WTC11 (cell line): ENCODE results near the gene OSR1. TPM values are rescaled to one million over a fixed set of nuclear protein-coding genes. Genes with fewer than 3 reads are reported as not detected.

ENCODE experiments used
- ATAC-seq: fragments of 200-7000 bp; cut with Tn5 transposase; 2 replicates; pipeline ENCODE4 v1.10.0; 2021; ENCODE audit warnings: mild to moderate bottlenecking, moderate library complexity
- CTCF ChIA-PET: fragments of 300-600 bp; sonication (Branson Sonifier 250); formaldehyde crosslinking; loops from one replicate; lab custom pipeline; 2021; ENCODE audit warnings: antibody characterized with exemption; lab: Charles Lee
- POLR2A ChIA-PET: fragments of 350-600 bp; sonication (Branson Sonifier 250); formaldehyde crosslinking; loops from one replicate; lab custom pipeline; 2021; ENCODE audit warnings: antibody characterized with exemption; lab: Charles Lee
- DNase-seq: peaks from one replicate; pipeline ENCODE4 v3.0.0; 2021; ENCODE audit warnings: low spot score
- H3K27ac Mint-ChIP-seq: 2 replicates; pipeline ENCODE4 v1.8.0; 2021; ENCODE audit warnings: mixed read lengths
- H3K27me3 Mint-ChIP-seq: 2 replicates; pipeline ENCODE4 v1.8.0; 2021; ENCODE audit warnings: low read depth, mild to moderate bottlenecking, moderate library complexity, mixed read lengths
- H3K36me3 Mint-ChIP-seq: 2 replicates; pipeline ENCODE4 v1.8.0; 2021; ENCODE audit warnings: mixed read lengths
- H3K4me1 Mint-ChIP-seq: 2 replicates; pipeline ENCODE4 v1.8.0; 2022; ENCODE audit warnings: mixed read lengths
- H3K4me3 Mint-ChIP-seq: 2 replicates; pipeline ENCODE4 v1.8.0; 2021; ENCODE audit warnings: mild to moderate bottlenecking, moderate library complexity, mixed read lengths
- H3K9me3 Mint-ChIP-seq: 2 replicates; pipeline ENCODE4 v1.8.0; 2021; ENCODE audit warnings: mixed read lengths
- ARID4B ChIP-seq: sonication (generic); formaldehyde crosslinking; IDR thresholded peaks from 2 replicates; pipeline ENCODE4 v1.8.0; 2023; ENCODE audit warnings: missing genetic modification reagents, mild to moderate bottlenecking, borderline replicate concordance
- CDX4 ChIP-seq: fragments of 250-450 bp; sonication (Bioruptor Pico); IDR thresholded peaks from 2 replicates; pipeline ENCODE4 v1.9.0; 2021; ENCODE audit warnings: moderate library complexity, mild to moderate bottlenecking, inconsistent platforms, borderline replicate concordance
- CREB1 ChIP-seq: sonication (generic); formaldehyde crosslinking; IDR thresholded peaks from 2 replicates; pipeline ENCODE4 v1.8.0; 2023; ENCODE audit warnings: mild to moderate bottlenecking, missing genetic modification reagents
- CTCF ChIP-seq: fragments of 200-600 bp; IDR thresholded peaks from 2 replicates; pipeline ENCODE4 v1.8.0; 2022; ENCODE audit warnings: antibody characterized with exemption
- GRHL2 ChIP-seq: fragments of 250-450 bp; sonication (Bioruptor Pico); IDR thresholded peaks from 2 replicates; pipeline ENCODE4 v1.8.0; 2022; ENCODE audit warnings: mild to moderate bottlenecking, moderate library complexity; ENCODE audit not compliant: insufficient replicate concordance, severe bottlenecking
- GTF2I ChIP-seq: fragments of 250-450 bp; sonication (Bioruptor Pico); conservative IDR thresholded peaks from 2 replicates; pipeline ENCODE4 v1.4.0; 2021; ENCODE audit warnings: mild to moderate bottlenecking
- IRF1 ChIP-seq: sonication (generic); formaldehyde crosslinking; IDR thresholded peaks from 2 replicates; pipeline ENCODE4 v1.8.0; 2023; ENCODE audit warnings: missing genetic modification reagents
- MLX ChIP-seq: sonication (generic); formaldehyde crosslinking; IDR thresholded peaks from 2 replicates; pipeline ENCODE4 v1.8.1; 2023; ENCODE audit warnings: mild to moderate bottlenecking, missing genetic modification reagents, moderate library complexity
- NFYB ChIP-seq: sonication (generic); formaldehyde crosslinking; conservative IDR thresholded peaks from 2 replicates; pipeline ENCODE4 v1.8.0; 2022; ENCODE audit warnings: low read depth, missing genetic modification reagents
- PRRX2 ChIP-seq: fragments of 250-450 bp; sonication (Bioruptor Pico); IDR thresholded peaks from 2 replicates; pipeline ENCODE4 v1.8.0; 2021; ENCODE audit warnings: mild to moderate bottlenecking
- SMAD4 ChIP-seq: sonication (generic); formaldehyde crosslinking; IDR thresholded peaks from 2 replicates; pipeline ENCODE4 v1.8.0; 2022; ENCODE audit warnings: mild to moderate bottlenecking, missing genetic modification reagents
- SOX15 ChIP-seq: fragments of 250-450 bp; sonication (Bioruptor Pico); IDR thresholded peaks from 2 replicates; pipeline ENCODE4 v1.9.0; 2021; ENCODE audit warnings: mild to moderate bottlenecking
- TEAD4 ChIP-seq: sonication (generic); formaldehyde crosslinking; IDR thresholded peaks from 2 replicates; pipeline ENCODE4 v1.8.0; 2022; ENCODE audit warnings: mild to moderate bottlenecking, missing genetic modification reagents
- ZBTB43 ChIP-seq: sonication (generic); formaldehyde crosslinking; IDR thresholded peaks from 2 replicates; pipeline ENCODE4 v1.8.1; 2023; ENCODE audit warnings: mild to moderate bottlenecking, missing genetic modification reagents
- ZNF138 ChIP-seq: sonication (generic); formaldehyde crosslinking; conservative IDR thresholded peaks from 2 replicates; pipeline ENCODE4 v1.8.1; 2022; ENCODE audit warnings: mild to moderate bottlenecking, moderate library complexity, missing genetic modification reagents
- total RNA-seq: library from RNA; stranded (reverse); gene quantifications from 3 replicates; pipeline ENCODE4 v1.2.3, GENCODE V29; 2021
- TF ChIP-seq, protein P1 (sequence below): sonication (generic); formaldehyde crosslinking; IDR thresholded peaks from 2 replicates; pipeline ENCODE4 v1.8.0; 2022; ENCODE audit warnings: mild to moderate bottlenecking, missing genetic modification reagents
- TF ChIP-seq, protein P2 (sequence below): sonication (generic); formaldehyde crosslinking; IDR thresholded peaks from 2 replicates; pipeline ENCODE4 v1.8.1; 2022; ENCODE audit warnings: mild to moderate bottlenecking, missing genetic modification reagents, moderate library complexity, borderline replicate concordance
- TF ChIP-seq, protein P3 (sequence below): sonication (generic); formaldehyde crosslinking; IDR thresholded peaks from 2 replicates; pipeline ENCODE4 v1.8.1; 2022; ENCODE audit warnings: missing genetic modification reagents, borderline replicate concordance
- TF ChIP-seq, protein P4 (sequence below): sonication (generic); formaldehyde crosslinking; IDR thresholded peaks from 2 replicates; pipeline ENCODE4 v1.8.1; 2023; ENCODE audit warnings: mild to moderate bottlenecking, missing genetic modification reagents, moderate library complexity
- TF ChIP-seq, protein P5 (sequence below): sonication (generic); formaldehyde crosslinking; IDR thresholded peaks from 2 replicates; pipeline ENCODE4 v1.8.1; 2023; ENCODE audit warnings: mild to moderate bottlenecking, moderate library complexity, missing genetic modification reagents

Gene OSR1
- total RNA-seq, 1 experiment from 2014 or later: 0.22 TPM

GRCh38 chr2:19362094-19362754 is 3.8 kb upstream of the OSR1 start:
- peaks cover 95% of the 10 kb centered on the region for H3K27me3 Mint-ChIP-seq
- peaks cover 39% of the 10 kb centered on the region for H3K4me1 Mint-ChIP-seq
- peak overlapping the region; percentile 70 for H3K4me3 Mint-ChIP-seq
- H3K36me3 Mint-ChIP-seq: no peaks in the 10 kb centered on the region
- ChIA-PET CTCF (interaction anchor here (1.4 to 5.5 kb wide), 3 partner anchors 13 to 501 kb away, joined by 3 to 73 read pairs (median 7); no protein-coding TSS in a partner anchor), POLR2A (no interaction called here)
- no peak overlapping the region for H3K27ac Mint-ChIP-seq
- DNase-seq (no peak), ATAC-seq (no peak)
- TF ChIP-seq CDX4 (CRISPR knock-in tag) (no peak), CTCF (no peak), ZNF138 (CRISPR knock-in tag) (no peak), PRRX2 (no peak), IRF1 (no peak), MLX (CRISPR knock-in tag) (no peak), GRHL2 (no peak), ARID4B (CRISPR knock-in tag) (no peak), TEAD4 (CRISPR knock-in tag) (no peak), SMAD4 (CRISPR knock-in tag) (no peak), ZBTB43 (CRISPR knock-in tag) (no peak), SOX15 (CRISPR knock-in tag) (no peak), GTF2I (CRISPR knock-in tag) (no peak), CREB1 (no peak), NFYB (CRISPR knock-in tag) (no peak)
- TF ChIP-seq, protein P1, sequence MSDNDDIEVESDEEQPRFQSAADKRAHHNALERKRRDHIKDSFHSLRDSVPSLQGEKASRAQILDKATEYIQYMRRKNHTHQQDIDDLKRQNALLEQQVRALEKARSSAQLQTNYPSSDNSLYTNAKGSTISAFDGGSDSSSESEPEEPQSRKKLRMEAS (CRISPR knock-in tag): no peak
- TF ChIP-seq, protein P2, sequence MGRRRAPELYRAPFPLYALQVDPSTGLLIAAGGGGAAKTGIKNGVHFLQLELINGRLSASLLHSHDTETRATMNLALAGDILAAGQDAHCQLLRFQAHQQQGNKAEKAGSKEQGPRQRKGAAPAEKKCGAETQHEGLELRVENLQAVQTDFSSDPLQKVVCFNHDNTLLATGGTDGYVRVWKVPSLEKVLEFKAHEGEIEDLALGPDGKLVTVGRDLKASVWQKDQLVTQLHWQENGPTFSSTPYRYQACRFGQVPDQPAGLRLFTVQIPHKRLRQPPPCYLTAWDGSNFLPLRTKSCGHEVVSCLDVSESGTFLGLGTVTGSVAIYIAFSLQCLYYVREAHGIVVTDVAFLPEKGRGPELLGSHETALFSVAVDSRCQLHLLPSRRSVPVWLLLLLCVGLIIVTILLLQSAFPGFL (CRISPR knock-in tag): no peak
- TF ChIP-seq, protein P3, sequence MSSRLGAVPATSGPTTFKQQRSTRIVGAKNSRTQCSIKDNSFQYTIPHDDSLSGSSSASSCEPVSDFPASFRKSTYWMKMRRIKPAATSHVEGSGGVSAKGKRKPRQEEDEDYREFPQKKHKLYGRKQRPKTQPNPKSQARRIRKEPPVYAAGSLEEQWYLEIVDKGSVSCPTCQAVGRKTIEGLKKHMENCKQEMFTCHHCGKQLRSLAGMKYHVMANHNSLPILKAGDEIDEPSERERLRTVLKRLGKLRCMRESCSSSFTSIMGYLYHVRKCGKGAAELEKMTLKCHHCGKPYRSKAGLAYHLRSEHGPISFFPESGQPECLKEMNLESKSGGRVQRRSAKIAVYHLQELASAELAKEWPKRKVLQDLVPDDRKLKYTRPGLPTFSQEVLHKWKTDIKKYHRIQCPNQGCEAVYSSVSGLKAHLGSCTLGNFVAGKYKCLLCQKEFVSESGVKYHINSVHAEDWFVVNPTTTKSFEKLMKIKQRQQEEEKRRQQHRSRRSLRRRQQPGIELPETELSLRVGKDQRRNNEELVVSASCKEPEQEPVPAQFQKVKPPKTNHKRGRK: no peak
- TF ChIP-seq, protein P4, sequence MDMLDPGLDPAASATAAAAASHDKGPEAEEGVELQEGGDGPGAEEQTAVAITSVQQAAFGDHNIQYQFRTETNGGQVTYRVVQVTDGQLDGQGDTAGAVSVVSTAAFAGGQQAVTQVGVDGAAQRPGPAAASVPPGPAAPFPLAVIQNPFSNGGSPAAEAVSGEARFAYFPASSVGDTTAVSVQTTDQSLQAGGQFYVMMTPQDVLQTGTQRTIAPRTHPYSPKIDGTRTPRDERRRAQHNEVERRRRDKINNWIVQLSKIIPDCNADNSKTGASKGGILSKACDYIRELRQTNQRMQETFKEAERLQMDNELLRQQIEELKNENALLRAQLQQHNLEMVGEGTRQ (CRISPR knock-in tag): no peak
- TF ChIP-seq, protein P5, sequence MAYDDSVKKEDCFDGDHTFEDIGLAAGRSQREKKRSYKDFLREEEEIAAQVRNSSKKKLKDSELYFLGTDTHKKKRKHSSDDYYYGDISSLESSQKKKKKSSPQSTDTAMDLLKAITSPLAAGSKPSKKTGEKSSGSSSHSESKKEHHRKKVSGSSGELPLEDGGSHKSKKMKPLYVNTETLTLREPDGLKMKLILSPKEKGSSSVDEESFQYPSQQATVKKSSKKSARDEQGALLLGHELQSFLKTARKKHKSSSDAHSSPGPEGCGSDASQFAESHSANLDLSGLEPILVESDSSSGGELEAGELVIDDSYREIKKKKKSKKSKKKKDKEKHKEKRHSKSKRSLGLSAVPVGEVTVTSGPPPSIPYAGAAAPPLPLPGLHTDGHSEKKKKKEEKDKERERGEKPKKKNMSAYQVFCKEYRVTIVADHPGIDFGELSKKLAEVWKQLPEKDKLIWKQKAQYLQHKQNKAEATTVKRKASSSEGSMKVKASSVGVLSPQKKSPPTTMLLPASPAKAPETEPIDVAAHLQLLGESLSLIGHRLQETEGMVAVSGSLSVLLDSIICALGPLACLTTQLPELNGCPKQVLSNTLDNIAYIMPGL: no peak
- no peaks in the 10 kb centered on the region for H3K9me3 Mint-ChIP-seq
